ENCODE results near the gene ICAM5. TPM values are rescaled to one million over a fixed set of nuclear protein-coding genes. Genes with fewer than 3 reads are reported as not detected.

The ICAM5 gene
- total and polyA plus RNA-seq, 2 donors from 2014 or later = 0.34 to 2.9 TPM

DNA sequence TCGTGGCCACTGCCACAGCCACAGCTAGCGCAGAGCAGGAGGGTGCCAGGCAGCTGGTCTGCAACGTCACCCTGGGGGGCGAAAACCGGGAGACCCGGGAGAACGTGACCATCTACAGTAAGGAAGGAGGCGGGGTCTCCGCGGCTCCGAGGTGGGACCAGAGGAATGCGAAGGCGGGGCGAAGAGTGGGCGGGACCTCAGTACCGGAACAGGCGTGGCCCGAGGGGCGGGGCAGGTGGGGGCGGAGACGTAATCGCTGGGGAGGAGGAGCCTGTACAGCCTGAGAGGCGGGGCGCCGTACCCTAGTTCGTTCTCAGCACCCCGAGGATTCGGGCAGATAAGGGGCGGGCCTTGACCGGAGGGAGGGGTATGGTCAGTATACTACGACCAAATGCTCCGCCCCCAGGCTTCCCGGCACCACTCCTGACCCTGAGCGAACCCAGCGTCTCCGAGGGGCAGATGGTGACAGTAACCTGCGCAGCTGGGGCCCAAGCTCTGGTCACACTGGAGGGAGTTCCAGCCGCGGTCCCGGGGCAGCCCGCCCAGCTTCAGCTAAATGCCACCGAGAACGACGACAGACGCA lies 2.5 kb downstream of the ICAM5 start:
- FAIRE-seq (no peak), DNase-seq (peak; percentile 76 to 97 (median 82))
- peak overlapping the region; percentile 20 to 47 (median 39) for H3K4me3 ChIP-seq (ENCODE audit: low read length in 3 of 3)
- no peaks in the 10 kb centered on the region for H3K9me3 ChIP-seq (ENCODE audit: control insufficient read depth in 2 of 3, insufficient read depth in 1 of 3, low read length in 3 of 3)
- H3K4me1 ChIP-seq (ENCODE audit: control insufficient read depth in 2 of 3, insufficient read depth in 2 of 3, low read depth in 1 of 3, low read length in 3 of 3) = peaks cover 0 to 41% (median 3%) of the 10 kb centered on the region in 3 donors
- TF ChIP-seq, protein P1, sequence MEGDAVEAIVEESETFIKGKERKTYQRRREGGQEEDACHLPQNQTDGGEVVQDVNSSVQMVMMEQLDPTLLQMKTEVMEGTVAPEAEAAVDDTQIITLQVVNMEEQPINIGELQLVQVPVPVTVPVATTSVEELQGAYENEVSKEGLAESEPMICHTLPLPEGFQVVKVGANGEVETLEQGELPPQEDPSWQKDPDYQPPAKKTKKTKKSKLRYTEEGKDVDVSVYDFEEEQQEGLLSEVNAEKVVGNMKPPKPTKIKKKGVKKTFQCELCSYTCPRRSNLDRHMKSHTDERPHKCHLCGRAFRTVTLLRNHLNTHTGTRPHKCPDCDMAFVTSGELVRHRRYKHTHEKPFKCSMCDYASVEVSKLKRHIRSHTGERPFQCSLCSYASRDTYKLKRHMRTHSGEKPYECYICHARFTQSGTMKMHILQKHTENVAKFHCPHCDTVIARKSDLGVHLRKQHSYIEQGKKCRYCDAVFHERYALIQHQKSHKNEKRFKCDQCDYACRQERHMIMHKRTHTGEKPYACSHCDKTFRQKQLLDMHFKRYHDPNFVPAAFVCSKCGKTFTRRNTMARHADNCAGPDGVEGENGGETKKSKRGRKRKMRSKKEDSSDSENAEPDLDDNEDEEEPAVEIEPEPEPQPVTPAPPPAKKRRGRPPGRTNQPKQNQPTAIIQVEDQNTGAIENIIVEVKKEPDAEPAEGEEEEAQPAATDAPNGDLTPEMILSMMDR (IDR thresholded peaks at IDR 0.05; ENCODE audit: borderline replicate concordance, extremely low read depth, insufficient read depth) = no peak
- no peak overlapping the region for H3K27ac ChIP-seq (ENCODE audit: low read depth in 2 of 2, low read length in 2 of 2)
- H3K9ac ChIP-seq (ENCODE audit: low read length in 3 of 3) = no peak overlapping the region
- intact Hi-C loops (cut with DNase I) = no loop called here
- no peaks in the 10 kb centered on the region for H3K36me3 ChIP-seq (ENCODE audit: control insufficient read depth in 2 of 3, insufficient read depth in 3 of 3, low read length in 3 of 3)
- peaks cover 60% of the 10 kb centered on the region for H3K27me3 ChIP-seq (ENCODE audit: control insufficient read depth, insufficient read depth, low read length)

DNA sequence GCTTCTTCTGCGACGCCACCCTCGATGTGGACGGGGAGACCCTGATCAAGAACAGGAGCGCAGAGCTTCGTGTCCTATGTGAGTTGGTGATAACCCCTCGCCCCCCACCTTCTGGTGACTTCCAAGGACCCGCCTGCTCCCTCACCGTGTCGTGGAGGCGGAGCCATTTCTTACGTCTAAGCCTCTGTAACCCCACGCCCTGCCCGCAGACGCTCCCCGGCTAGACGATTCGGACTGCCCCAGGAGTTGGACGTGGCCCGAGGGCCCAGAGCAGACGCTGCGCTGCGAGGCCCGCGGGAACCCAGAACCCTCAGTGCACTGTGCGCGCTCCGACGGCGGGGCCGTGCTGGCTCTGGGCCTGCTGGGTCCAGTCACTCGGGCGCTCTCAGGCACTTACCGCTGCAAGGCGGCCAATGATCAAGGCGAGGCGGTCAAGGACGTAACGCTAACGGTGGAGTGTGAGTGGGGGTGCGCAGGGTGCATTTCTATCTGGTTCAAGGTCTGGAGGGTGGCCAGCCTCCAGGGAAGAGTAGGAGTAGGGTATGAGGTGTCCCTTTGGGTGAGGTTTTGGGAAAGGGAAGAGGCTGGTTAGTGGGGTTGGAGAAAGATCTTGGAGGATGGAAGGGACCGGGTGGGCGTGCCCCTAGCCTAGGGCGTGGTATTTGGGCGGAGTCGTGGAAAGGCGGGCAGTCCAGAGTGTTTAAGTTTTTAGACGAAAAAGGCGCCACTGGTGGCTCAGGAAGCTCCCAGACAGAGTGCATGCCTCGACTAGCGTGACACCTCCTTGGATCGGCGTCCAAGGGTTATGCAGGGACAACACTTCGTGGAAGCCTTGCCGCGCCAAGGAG lies 3.3 kb downstream of the ICAM5 start:
- DNase-seq (peak in 2 of 5 donors; percentile 20 to 50), FAIRE-seq (no peak)
- intact Hi-C loops (cut with DNase I) = no loop called here
- Histone ChIP-seq H3K9ac (ENCODE audit: low read length in 3 of 3) (no peak overlapping the region), H3K27me3 (ENCODE audit: control insufficient read depth, insufficient read depth, low read length) (peaks cover 53% of the 10 kb centered on the region), H3K4me3 (ENCODE audit: low read length in 3 of 3) (peak overlapping the region; percentile 3 to 39 (median 3)), H3K4me1 (ENCODE audit: control insufficient read depth in 2 of 3, insufficient read depth in 2 of 3, low read depth in 1 of 3, low read length in 3 of 3) (peaks cover 0 to 41% (median 3%) of the 10 kb centered on the region in 3 donors), H3K9me3 (ENCODE audit: control insufficient read depth in 2 of 3, insufficient read depth in 1 of 3, low read length in 3 of 3) (no peaks in the 10 kb centered on the region), H3K27ac (ENCODE audit: low read depth in 2 of 2, low read length in 2 of 2) (no peak overlapping the region), H3K36me3 (ENCODE audit: control insufficient read depth in 2 of 3, insufficient read depth in 3 of 3, low read length in 3 of 3) (no peaks in the 10 kb centered on the region)
- TF ChIP-seq, protein P1 (IDR thresholded peaks at IDR 0.05; ENCODE audit: borderline replicate concordance, extremely low read depth, insufficient read depth) = no peak

DNA sequence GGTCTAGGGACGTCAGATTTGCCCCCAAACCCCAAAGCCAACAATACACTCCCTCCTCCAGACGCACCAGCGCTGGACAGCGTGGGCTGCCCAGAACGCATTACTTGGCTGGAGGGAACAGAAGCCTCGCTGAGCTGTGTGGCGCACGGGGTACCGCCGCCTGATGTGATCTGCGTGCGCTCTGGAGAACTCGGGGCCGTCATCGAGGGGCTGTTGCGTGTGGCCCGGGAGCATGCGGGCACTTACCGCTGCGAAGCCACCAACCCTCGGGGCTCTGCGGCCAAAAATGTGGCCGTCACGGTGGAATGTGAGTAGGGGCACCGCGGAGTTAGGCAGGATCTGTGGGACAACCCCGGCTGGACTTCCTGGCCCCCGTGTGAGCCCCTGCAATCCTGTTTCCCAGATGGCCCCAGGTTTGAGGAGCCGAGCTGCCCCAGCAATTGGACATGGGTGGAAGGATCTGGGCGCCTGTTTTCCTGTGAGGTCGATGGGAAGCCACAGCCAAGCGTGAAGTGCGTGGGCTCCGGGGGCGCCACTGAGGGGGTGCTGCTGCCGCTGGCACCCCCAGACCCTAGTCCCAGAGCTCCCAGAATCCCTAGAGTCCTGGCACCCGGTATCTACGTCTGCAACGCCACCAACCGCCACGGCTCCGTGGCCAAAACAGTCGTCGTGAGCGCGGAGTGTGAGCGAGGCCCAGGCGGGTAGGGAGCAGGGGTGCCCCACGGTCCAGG lies 4.0 kb downstream of the ICAM5 start:
- no peak overlapping the region for H3K4me3 ChIP-seq (ENCODE audit: low read length in 3 of 3)
- H3K4me1 ChIP-seq (ENCODE audit: control insufficient read depth in 2 of 3, insufficient read depth in 2 of 3, low read depth in 1 of 3, low read length in 3 of 3) = peaks cover 0 to 40% (median 3%) of the 10 kb centered on the region in 3 donors
- no peak overlapping the region for H3K27ac ChIP-seq (ENCODE audit: low read depth in 2 of 2, low read length in 2 of 2)
- H3K9me3 ChIP-seq (ENCODE audit: control insufficient read depth in 2 of 3, insufficient read depth in 1 of 3, low read length in 3 of 3) = no peaks in the 10 kb centered on the region
- TF ChIP-seq, protein P1 (IDR thresholded peaks at IDR 0.05; ENCODE audit: borderline replicate concordance, extremely low read depth, insufficient read depth) = no peak
- peaks cover 51% of the 10 kb centered on the region for H3K27me3 ChIP-seq (ENCODE audit: control insufficient read depth, insufficient read depth, low read length)
- no peaks in the 10 kb centered on the region for H3K36me3 ChIP-seq (ENCODE audit: control insufficient read depth in 2 of 3, insufficient read depth in 3 of 3, low read length in 3 of 3)
- no peak overlapping the region for H3K9ac ChIP-seq (ENCODE audit: low read length in 3 of 3)
- DNase-seq = no peak
- intact Hi-C loops (cut with DNase I) = no loop called here
- FAIRE-seq = no peak
